K562 (cell line): ENCODE data around the gene SIGLEC15. TPM values are rescaled to one million over a fixed set of nuclear protein-coding genes. Genes with fewer than 3 reads are reported as not detected.

ENCODE experiments used
- BCLAF1 ChIP-seq, 2 experiments: fragments of 450-650 bp in 1 of 2; IDR thresholded peaks; 2 replicates each; pipeline ENCODE4 v1.6.1; 2011 to 2017; ENCODE audit warnings: low read depth in 2 of 2, antibody characterized with exemption in 1 of 2, borderline replicate concordance in 1 of 2, low read length in 1 of 2, mild to moderate bottlenecking in 1 of 2, mixed read lengths in 1 of 2; ENCODE audit not compliant: control insufficient read depth in 1 of 2
- HOMEZ ChIP-seq: fragments of 250-450 bp; sonication (Bioruptor Pico); IDR thresholded peaks from 2 replicates; pipeline ENCODE4 v1.4.0; 2020; ENCODE audit warnings: mild to moderate bottlenecking, moderate library complexity
- SAP30 ChIP-seq: fragments of 200-600 bp; sonication (generic); IDR thresholded peaks from 2 replicates; pipeline ENCODE4 v1.6.1; 2012; ENCODE audit warnings: borderline replicate concordance, low read depth, mild to moderate bottlenecking, moderate library complexity, low read length, control low read depth, inconsistent platforms; ENCODE audit not compliant: insufficient read depth, poor library complexity, severe bottlenecking
- SIX5 ChIP-seq, 2 experiments: IDR thresholded peaks; 2 replicates each; pipeline ENCODE4 v1.6.1; 2011; ENCODE audit warnings: low read length in 2 of 2, borderline replicate concordance in 1 of 2, low read depth in 1 of 2, mild to moderate bottlenecking in 1 of 2, moderate library complexity in 1 of 2; ENCODE audit not compliant: insufficient read depth in 1 of 2
- TCF3 ChIP-seq: sonication (generic); formaldehyde crosslinking; IDR thresholded peaks from 2 replicates; pipeline ENCODE4 v1.4.0; 2020; ENCODE audit warnings: mild to moderate bottlenecking, missing genetic modification reagents
- ZBTB8A ChIP-seq: fragments of 450-650 bp; IDR thresholded peaks from 2 replicates; pipeline ENCODE4 v1.6.1; 2018; ENCODE audit warnings: mild to moderate bottlenecking, moderate library complexity; ENCODE audit not compliant: partially characterized antibody
- polyA plus RNA-seq, 8 experiments: library from polyadenylated mRNA; depleted of rRNA in 4 of 8; stranded (reverse) in 5 of 8; unstranded in 3 of 8; fragments of >200 nt; fragmentation: Nextera tagmentation in 2 of 8; fragmentation: Illumina TruSeq in 1 of 8; extraction: Ambion mirVana in 2 of 8; extraction: Trizol in 1 of 8; gene quantifications; 2 replicates each; pipeline versions ENCODE4 v1.2.1 to v1.2.3, GENCODE V29; 2011 to 2014; ENCODE audit warnings: inconsistent platforms in 1 of 8, missing spikeins in 1 of 8
- total RNA-seq, 7 experiments: library from RNA; depleted of rRNA in 6 of 7; stranded (reverse); fragments of >200 nt in 6 of 7; fragmentation: Illumina TruSeq in 2 of 7; extraction: Trizol in 2 of 7; gene quantifications; 2 replicates each; pipeline versions ENCODE4 v1.2.1 to v1.2.3, GENCODE V29; 2011 to 2021; ENCODE audit warnings: low replicate concordance in 1 of 7

The SIGLEC15 gene
- total and polyA plus RNA-seq, 9 of the 15 experiments (the other 6 are each of a cell fraction or from before 2014, with no cell fraction given): not detected

DNA sequence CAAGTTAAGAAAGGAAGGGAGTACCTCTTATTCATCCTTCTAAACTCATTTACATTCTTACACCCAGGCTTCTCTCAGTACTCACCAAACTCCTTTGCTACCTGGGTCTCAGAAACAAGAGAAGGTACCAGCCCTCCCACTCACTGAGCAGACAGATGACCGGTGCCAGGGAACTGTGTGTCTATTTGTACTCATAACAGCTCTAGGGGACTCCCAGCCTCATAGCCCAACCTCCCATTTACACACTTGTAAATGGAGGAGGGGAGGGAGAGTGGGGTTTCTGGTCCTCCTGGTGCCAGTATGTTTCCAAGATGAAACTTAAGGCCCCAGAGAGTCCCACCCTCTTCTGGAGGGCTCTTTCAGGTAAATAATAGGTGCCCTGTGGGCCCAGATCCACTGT, 42.8 kb upstream of the SIGLEC15 start (continued):
- TF ChIP-seq BCLAF1 (IDR thresholded peaks at IDR 0.05; ENCODE audit: borderline replicate concordance in 1 of 2, control insufficient read depth in 1 of 2, low read depth in 2 of 2, low read length in 1 of 2) (no peak), HOMEZ (CRISPR knock-in tag) (no peak), TCF3 (CRISPR knock-in tag) (no peak), ZBTB8A (no peak), SAP30 (no peak), SIX5 (IDR thresholded peaks at IDR 0.05; ENCODE audit: borderline replicate concordance in 1 of 2, insufficient read depth in 1 of 2, low read depth in 1 of 2, low read length in 2 of 2) (no peak)
